Ishikawa (cell line): ENCODE data around the gene ENDOD1.

ENCODE experiments used
- CEBPB ChIP-seq: IDR thresholded peaks from 2 replicates; pipeline ENCODE4 v1.6.1; 2012
- CREB1 ChIP-seq: IDR thresholded peaks from 2 replicates; pipeline ENCODE4 v1.6.1; 2012; ENCODE audit warnings: low read depth
- EGR1 ChIP-seq: IDR thresholded peaks from 2 replicates; pipeline ENCODE4 v1.6.1; 2012
- EP300 ChIP-seq: IDR thresholded peaks from 2 replicates; pipeline ENCODE4 v1.6.1; 2012; ENCODE audit warnings: borderline replicate concordance
- FOXM1 ChIP-seq: IDR thresholded peaks from 2 replicates; pipeline ENCODE4 v1.6.1; 2012; ENCODE audit warnings: low read depth, borderline replicate concordance
- NFIC ChIP-seq: IDR thresholded peaks from 2 replicates; pipeline ENCODE4 v1.6.1; 2012
- RAD21 ChIP-seq: IDR thresholded peaks from 2 replicates; pipeline ENCODE4 v1.6.1; 2012; ENCODE audit warnings: low read depth
- TAF1 ChIP-seq: IDR thresholded peaks from 2 replicates; pipeline ENCODE4 v1.6.1; 2012; ENCODE audit warnings: low read depth, mild to moderate bottlenecking
- TCF12 ChIP-seq: IDR thresholded peaks from 2 replicates; pipeline ENCODE4 v1.6.1; 2012; ENCODE audit warnings: low read depth
- TEAD4 ChIP-seq: IDR thresholded peaks from 2 replicates; pipeline ENCODE4 v1.6.1; 2012
- YY1 ChIP-seq: IDR thresholded peaks from 2 replicates; pipeline ENCODE4 v1.6.1; 2012; ENCODE audit warnings: low read depth
- TF ChIP-seq, protein P1 (sequence below): IDR thresholded peaks from 2 replicates; pipeline ENCODE4 v1.6.1; 2012; ENCODE audit warnings: low read depth, mild to moderate bottlenecking
- TF ChIP-seq, protein P2 (sequence below): IDR thresholded peaks from 2 replicates; pipeline ENCODE4 v1.6.1; 2012
- TF ChIP-seq, protein P3 (sequence below): IDR thresholded peaks from 2 replicates; pipeline ENCODE4 v1.6.1; 2012

GRCh38 chr11:95102733-95103132 is 13.1 kb downstream of the ENDOD1 start:
- TF ChIP-seq RAD21, result no peak
- TF ChIP-seq EP300, result no peak
- TF ChIP-seq, protein P1, sequence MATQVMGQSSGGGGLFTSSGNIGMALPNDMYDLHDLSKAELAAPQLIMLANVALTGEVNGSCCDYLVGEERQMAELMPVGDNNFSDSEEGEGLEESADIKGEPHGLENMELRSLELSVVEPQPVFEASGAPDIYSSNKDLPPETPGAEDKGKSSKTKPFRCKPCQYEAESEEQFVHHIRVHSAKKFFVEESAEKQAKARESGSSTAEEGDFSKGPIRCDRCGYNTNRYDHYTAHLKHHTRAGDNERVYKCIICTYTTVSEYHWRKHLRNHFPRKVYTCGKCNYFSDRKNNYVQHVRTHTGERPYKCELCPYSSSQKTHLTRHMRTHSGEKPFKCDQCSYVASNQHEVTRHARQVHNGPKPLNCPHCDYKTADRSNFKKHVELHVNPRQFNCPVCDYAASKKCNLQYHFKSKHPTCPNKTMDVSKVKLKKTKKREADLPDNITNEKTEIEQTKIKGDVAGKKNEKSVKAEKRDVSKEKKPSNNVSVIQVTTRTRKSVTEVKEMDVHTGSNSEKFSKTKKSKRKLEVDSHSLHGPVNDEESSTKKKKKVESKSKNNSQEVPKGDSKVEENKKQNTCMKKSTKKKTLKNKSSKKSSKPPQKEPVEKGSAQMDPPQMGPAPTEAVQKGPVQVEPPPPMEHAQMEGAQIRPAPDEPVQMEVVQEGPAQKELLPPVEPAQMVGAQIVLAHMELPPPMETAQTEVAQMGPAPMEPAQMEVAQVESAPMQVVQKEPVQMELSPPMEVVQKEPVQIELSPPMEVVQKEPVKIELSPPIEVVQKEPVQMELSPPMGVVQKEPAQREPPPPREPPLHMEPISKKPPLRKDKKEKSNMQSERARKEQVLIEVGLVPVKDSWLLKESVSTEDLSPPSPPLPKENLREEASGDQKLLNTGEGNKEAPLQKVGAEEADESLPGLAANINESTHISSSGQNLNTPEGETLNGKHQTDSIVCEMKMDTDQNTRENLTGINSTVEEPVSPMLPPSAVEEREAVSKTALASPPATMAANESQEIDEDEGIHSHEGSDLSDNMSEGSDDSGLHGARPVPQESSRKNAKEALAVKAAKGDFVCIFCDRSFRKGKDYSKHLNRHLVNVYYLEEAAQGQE, result no peak
- TF ChIP-seq CREB1, result no peak
- TF ChIP-seq NFIC, result no peak
- TF ChIP-seq FOXM1, result no peak
- TF ChIP-seq, protein P2, sequence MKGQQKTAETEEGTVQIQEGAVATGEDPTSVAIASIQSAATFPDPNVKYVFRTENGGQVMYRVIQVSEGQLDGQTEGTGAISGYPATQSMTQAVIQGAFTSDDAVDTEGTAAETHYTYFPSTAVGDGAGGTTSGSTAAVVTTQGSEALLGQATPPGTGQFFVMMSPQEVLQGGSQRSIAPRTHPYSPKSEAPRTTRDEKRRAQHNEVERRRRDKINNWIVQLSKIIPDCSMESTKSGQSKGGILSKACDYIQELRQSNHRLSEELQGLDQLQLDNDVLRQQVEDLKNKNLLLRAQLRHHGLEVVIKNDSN, result no peak
- TF ChIP-seq, protein P3, sequence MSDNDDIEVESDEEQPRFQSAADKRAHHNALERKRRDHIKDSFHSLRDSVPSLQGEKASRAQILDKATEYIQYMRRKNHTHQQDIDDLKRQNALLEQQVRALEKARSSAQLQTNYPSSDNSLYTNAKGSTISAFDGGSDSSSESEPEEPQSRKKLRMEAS, result no peak
- no peak for TF ChIP-seq YY1
- TF ChIP-seq TCF12, result no peak
- no peak for TF ChIP-seq TAF1
- no peak for TF ChIP-seq CEBPB
- no peak for TF ChIP-seq TEAD4
- TF ChIP-seq EGR1, result no peak
